HFFc6 (cell line): ENCODE data around the gene ANKDD1A. TPM values are rescaled to one million over a fixed set of nuclear protein-coding genes. Genes with fewer than 3 reads are reported as not detected.

Experiments
- DNase-seq: peaks from one replicate; pipeline ENCODE4 v3.0.0-alpha.2; 2018
- H3K27ac Mint-ChIP-seq: 2 replicates; pipeline ENCODE4 v1.8.0; 2020; ENCODE audit warnings: mild to moderate bottlenecking, mixed read lengths
- H3K27me3 Mint-ChIP-seq: 2 replicates; pipeline ENCODE4 v1.8.0; 2021; ENCODE audit warnings: mild to moderate bottlenecking, moderate library complexity, mixed read lengths; ENCODE audit not compliant: insufficient read depth
- H3K36me3 Mint-ChIP-seq: 2 replicates; pipeline ENCODE4 v1.8.0; 2021; ENCODE audit warnings: low read depth, mixed read lengths
- H3K4me1 Mint-ChIP-seq: 2 replicates; pipeline ENCODE4 v1.8.0; 2020; ENCODE audit warnings: low read depth, mixed read lengths
- H3K4me3 Mint-ChIP-seq: 2 replicates; pipeline ENCODE4 v1.8.0; 2020; ENCODE audit warnings: mild to moderate bottlenecking, moderate library complexity, mixed read lengths
- H3K9me3 Mint-ChIP-seq: 2 replicates; pipeline ENCODE4 v1.8.0; 2020; ENCODE audit warnings: mild to moderate bottlenecking, mixed read lengths
- total RNA-seq, 6 experiments: library from RNA; stranded (reverse); fragmentation: NEBNext Ultra II Directional; extraction: Animal tissue kit (Norgen Biotek cat#: 25700); gene quantifications; 2 replicates in 1 of 6; 3 replicates in 5 of 6; pipeline ENCODE4 v1.2.3, GENCODE V29; 2021
- TF ChIP-seq, protein P1 (sequence below): fragments of 200-600 bp; sonication (generic); IDR thresholded peaks from 2 replicates; pipeline ENCODE4 v1.5.0; 2021; ENCODE audit warnings: antibody characterized with exemption, mild to moderate bottlenecking

ANKDD1A gene
- total RNA-seq, 6 experiments from 2014 or later, result 1.3 to 2.4 (median 1.9) TPM

DNA sequence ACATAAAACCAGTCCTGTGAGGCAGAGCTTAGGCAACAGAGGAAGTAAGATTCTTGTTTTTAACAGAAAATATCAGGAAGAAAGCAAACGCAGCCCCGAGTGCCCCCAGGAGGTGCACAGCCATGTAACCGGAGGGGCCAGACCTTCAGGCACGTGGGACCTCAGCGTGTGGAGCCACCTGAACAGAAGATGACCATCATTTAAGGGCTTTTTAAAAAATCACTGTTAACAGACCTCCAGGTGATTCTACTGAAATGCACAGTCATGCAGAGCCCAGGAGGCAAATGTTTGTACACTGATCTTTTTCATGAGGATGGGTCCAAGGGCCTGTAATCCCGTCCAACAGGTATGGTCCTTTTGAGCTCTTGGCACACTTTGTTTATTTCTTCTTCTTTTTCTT is 39.2 kb downstream of the ANKDD1A start:
- TF ChIP-seq, protein P1, sequence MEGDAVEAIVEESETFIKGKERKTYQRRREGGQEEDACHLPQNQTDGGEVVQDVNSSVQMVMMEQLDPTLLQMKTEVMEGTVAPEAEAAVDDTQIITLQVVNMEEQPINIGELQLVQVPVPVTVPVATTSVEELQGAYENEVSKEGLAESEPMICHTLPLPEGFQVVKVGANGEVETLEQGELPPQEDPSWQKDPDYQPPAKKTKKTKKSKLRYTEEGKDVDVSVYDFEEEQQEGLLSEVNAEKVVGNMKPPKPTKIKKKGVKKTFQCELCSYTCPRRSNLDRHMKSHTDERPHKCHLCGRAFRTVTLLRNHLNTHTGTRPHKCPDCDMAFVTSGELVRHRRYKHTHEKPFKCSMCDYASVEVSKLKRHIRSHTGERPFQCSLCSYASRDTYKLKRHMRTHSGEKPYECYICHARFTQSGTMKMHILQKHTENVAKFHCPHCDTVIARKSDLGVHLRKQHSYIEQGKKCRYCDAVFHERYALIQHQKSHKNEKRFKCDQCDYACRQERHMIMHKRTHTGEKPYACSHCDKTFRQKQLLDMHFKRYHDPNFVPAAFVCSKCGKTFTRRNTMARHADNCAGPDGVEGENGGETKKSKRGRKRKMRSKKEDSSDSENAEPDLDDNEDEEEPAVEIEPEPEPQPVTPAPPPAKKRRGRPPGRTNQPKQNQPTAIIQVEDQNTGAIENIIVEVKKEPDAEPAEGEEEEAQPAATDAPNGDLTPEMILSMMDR, result no peak
- no peak for DNase-seq
- Mint-ChIP-seq H3K4me1 (no peaks in the 10 kb centered on the region), H3K4me3 (no peak overlapping the region), H3K27ac (no peak overlapping the region), H3K36me3 (peaks cover 33% of the 10 kb centered on the region), H3K27me3 (peaks cover 2% of the 10 kb centered on the region), H3K9me3 (no peaks in the 10 kb centered on the region; the same call in 1 of the 2 replicates)

GRCh38 chr15:64951777-64952418 is 40.2 kb downstream of the ANKDD1A start:
- Mint-ChIP-seq H3K36me3 (peaks cover 37% of the 10 kb centered on the region), H3K27me3 (peaks cover 2% of the 10 kb centered on the region)

GRCh38 chr15:64954395-64954794 is 42.7 kb downstream of the ANKDD1A start:
- H3K27me3 Mint-ChIP-seq, result peaks cover 2% of the 10 kb centered on the region
- H3K9me3 Mint-ChIP-seq, result no peaks in the 10 kb centered on the region; the same call in 1 of the 2 replicates

More at GRCh38 chr15:64951777-64952418, 40.2 kb downstream of the ANKDD1A start:
- H3K9me3 Mint-ChIP-seq, result no peaks in the 10 kb centered on the region; the same call in 1 of the 2 replicates
- no peaks in the 10 kb centered on the region for H3K4me1 Mint-ChIP-seq
- H3K27ac Mint-ChIP-seq, result no peak overlapping the region
- TF ChIP-seq, protein P1, result no peak
- H3K4me3 Mint-ChIP-seq, result no peak overlapping the region
- no peak for DNase-seq

GRCh38 chr15:64959128-64959527 is 47.4 kb downstream of the ANKDD1A start:
- peaks cover 62% of the 10 kb centered on the region for H3K36me3 Mint-ChIP-seq
- H3K9me3 Mint-ChIP-seq, result no peaks in the 10 kb centered on the region; the same call in 1 of the 2 replicates
- no peak overlapping the region for H3K4me3 Mint-ChIP-seq
- DNase-seq, result no peak
- no peak overlapping the region for H3K27ac Mint-ChIP-seq
- peaks cover 2% of the 10 kb centered on the region for H3K27me3 Mint-ChIP-seq
- H3K4me1 Mint-ChIP-seq, result no peaks in the 10 kb centered on the region
- TF ChIP-seq, protein P1, result no peak

More at GRCh38 chr15:64954395-64954794, 42.7 kb downstream of the ANKDD1A start:
- Mint-ChIP-seq H3K4me3 (no peak overlapping the region), H3K36me3 (peaks cover 43% of the 10 kb centered on the region), H3K4me1 (no peaks in the 10 kb centered on the region), H3K27ac (no peak overlapping the region)
- DNase-seq, result no peak
- TF ChIP-seq, protein P1, result no peak

DNA sequence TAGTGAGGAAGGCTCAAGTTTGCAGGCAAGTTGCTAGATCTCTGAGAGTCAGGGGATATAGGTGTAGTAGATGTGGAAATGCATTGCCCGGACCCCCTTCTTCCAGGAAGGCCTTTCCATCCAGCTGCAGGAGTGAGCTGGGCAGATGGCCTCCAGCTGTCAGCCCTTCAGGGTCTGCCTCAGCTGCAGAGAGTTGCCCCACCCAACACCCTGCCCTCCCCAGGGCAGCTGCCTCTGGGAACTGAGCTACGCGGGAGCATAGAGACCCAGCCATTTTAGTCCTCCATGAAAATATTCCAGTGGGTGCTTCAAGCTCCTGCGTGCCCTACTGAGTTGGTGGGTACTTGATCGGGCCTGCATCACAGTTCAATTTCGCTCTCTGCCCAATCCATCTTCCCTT is 48.5 kb downstream of the ANKDD1A start:
- Mint-ChIP-seq H3K4me3 (no peak overlapping the region), H3K9me3 (no peaks in the 10 kb centered on the region), H3K36me3 (peaks cover 55% of the 10 kb centered on the region), H3K27ac (no peak overlapping the region), H3K4me1 (no peaks in the 10 kb centered on the region), H3K27me3 (0 out of 2 replicates have a peak, but pooled peaks cover 3% of the 10 kb centered on the region)
- TF ChIP-seq, protein P1, result no peak
- no peak for DNase-seq
